K562 (cell line): Measurements from ENCODE around the gene PI4KA. TPM values are rescaled to one million over a fixed set of nuclear protein-coding genes. Genes with fewer than 3 reads are reported as not detected.
A peak's percentile ranks its signal among the peaks of the same experiment; 100 is the strongest.

Experiments used
- ETV6 ChIP-seq, 3 experiments: fragments of 150-350 bp in 1 of 3; sonication (generic) in 1 of 3; formaldehyde crosslinking in 1 of 3; IDR thresholded peaks; 2 replicates each; pipeline versions ENCODE4 v1.6.1 to v1.8.0; 2014 to 2022; ENCODE audit warnings: borderline replicate concordance in 2 of 3, low read depth in 2 of 3, antibody characterized with exemption in 1 of 3, low read length in 1 of 3, mild to moderate bottlenecking in 1 of 3, missing genetic modification reagents in 1 of 3
- GABPA ChIP-seq: fragments of 200-800 bp; sonication (Bioruptor generic); conservative IDR thresholded peaks from 2 replicates; pipeline ENCODE4 v1.6.1; 2016; ENCODE audit warnings: low read depth, missing genetic modification characterization, missing compliant biosample characterization
- MAX ChIP-seq: sonication (generic); formaldehyde crosslinking; IDR thresholded peaks from 2 replicates; pipeline ENCODE4 v1.9.0; 2022; ENCODE audit warnings: mild to moderate bottlenecking, missing genetic modification reagents
- NKRF ChIP-seq: fragments of 450-650 bp; IDR thresholded peaks from 2 replicates; pipeline ENCODE4 v1.6.1; 2016; ENCODE audit warnings: borderline replicate concordance
- PRMT5 ChIP-seq: sonication (generic); formaldehyde crosslinking; IDR thresholded peaks from 2 replicates; pipeline ENCODE4 v1.5.0; 2020; ENCODE audit warnings: missing genetic modification reagents
- RREB1 ChIP-seq: fragments of 250-450 bp; sonication (Bioruptor Pico); IDR thresholded peaks from 2 replicates; pipeline ENCODE4 v1.4.0; 2020
- THAP12 ChIP-seq: fragments of 250-450 bp; sonication (Bioruptor Pico); IDR thresholded peaks from 2 replicates; pipeline ENCODE4 v1.9.0; 2021; ENCODE audit warnings: mild to moderate bottlenecking, inconsistent platforms
- ZFP1 ChIP-seq: fragments of 450-650 bp; formaldehyde crosslinking; IDR thresholded peaks from 2 replicates; pipeline ENCODE4 v1.4.0; 2020; ENCODE audit warnings: mild to moderate bottlenecking, mixed read lengths
- ZNF41 ChIP-seq: fragments of 250-450 bp; sonication (Bioruptor Pico); conservative IDR thresholded peaks from 2 replicates; pipeline ENCODE4 v1.4.0; 2020; ENCODE audit warnings: mild to moderate bottlenecking
- polyA plus RNA-seq, 8 experiments: library from polyadenylated mRNA; depleted of rRNA in 4 of 8; stranded (reverse) in 5 of 8; unstranded in 3 of 8; fragments of >200 nt; fragmentation: Nextera tagmentation in 2 of 8; fragmentation: Illumina TruSeq in 1 of 8; extraction: Ambion mirVana in 2 of 8; extraction: Trizol in 1 of 8; gene quantifications; 2 replicates each; pipeline versions ENCODE4 v1.2.1 to v1.2.3, GENCODE V29; 2011 to 2014; ENCODE audit warnings: inconsistent platforms in 1 of 8, missing spikeins in 1 of 8
- total RNA-seq, 7 experiments: library from RNA; depleted of rRNA in 6 of 7; stranded (reverse); fragments of >200 nt in 6 of 7; fragmentation: Illumina TruSeq in 2 of 7; extraction: Trizol in 2 of 7; gene quantifications; 2 replicates each; pipeline versions ENCODE4 v1.2.1 to v1.2.3, GENCODE V29; 2011 to 2021; ENCODE audit warnings: low replicate concordance in 1 of 7
- TF ChIP-seq, protein P1 (sequence below): sonication (generic); formaldehyde crosslinking; IDR thresholded peaks from 2 replicates; pipeline ENCODE4 v1.8.0; 2022; ENCODE audit warnings: mild to moderate bottlenecking, low read depth, missing genetic modification reagents

Gene PI4KA
- total and polyA plus RNA-seq, 9 of the 15 experiments (the other 6 are each of a cell fraction or from before 2014, with no cell fraction given), result 7.3 to 187 (median 84.7) TPM

GRCh38 chr22:20804650-20805049, 54.0 kb downstream of the PI4KA start (continued):
- TF ChIP-seq, protein P1, sequence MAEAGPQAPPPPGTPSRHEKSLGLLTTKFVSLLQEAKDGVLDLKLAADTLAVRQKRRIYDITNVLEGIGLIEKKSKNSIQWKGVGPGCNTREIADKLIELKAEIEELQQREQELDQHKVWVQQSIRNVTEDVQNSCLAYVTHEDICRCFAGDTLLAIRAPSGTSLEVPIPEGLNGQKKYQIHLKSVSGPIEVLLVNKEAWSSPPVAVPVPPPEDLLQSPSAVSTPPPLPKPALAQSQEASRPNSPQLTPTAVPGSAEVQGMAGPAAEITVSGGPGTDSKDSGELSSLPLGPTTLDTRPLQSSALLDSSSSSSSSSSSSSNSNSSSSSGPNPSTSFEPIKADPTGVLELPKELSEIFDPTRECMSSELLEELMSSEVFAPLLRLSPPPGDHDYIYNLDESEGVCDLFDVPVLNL (CRISPR knock-in tag), result 0 out of 2 replicates have a peak, but pooled peaks have one; percentile 57
- TF ChIP-seq ZFP1 (CRISPR knock-in tag) (peak; percentile 56; the same call in 1 of the 2 replicates), RREB1 (0 out of 2 replicates have a peak, but pooled peaks have one; percentile 39), PRMT5 (CRISPR knock-in tag) (0 out of 2 replicates have a peak, but pooled peaks have one; percentile 64), GABPA (no peak), NKRF (0 out of 2 replicates have a peak, but pooled peaks have one; percentile 3), MAX (peak; percentile 62), THAP12 (peak; percentile 24; the same call in 1 of the 2 replicates), ETV6 (IDR thresholded peaks at IDR 0.05; ENCODE audit: borderline replicate concordance in 1 of 2, low read depth in 2 of 2, low read length in 1 of 2) (no peak; a peak in 1 of 4 replicates), ETV6 (CRISPR knock-in tag; IDR thresholded peaks at IDR 0.05; ENCODE audit: borderline replicate concordance) (no peak), ZNF41 (CRISPR knock-in tag) (no peak)
